ENCODE measurements around the gene PCDH1. TPM values are rescaled to one million over a fixed set of nuclear protein-coding genes. Genes with fewer than 3 reads are reported as not detected.

Gene PCDH1
- total RNA-seq, 1 donor from 2014 or later = 16.1 TPM

- no peak for DNase-seq
- peak overlapping the region; percentile 95 for H3K27ac ChIP-seq (replicated peaks)
- peak; percentile 37 for TF ChIP-seq CTCF (IDR thresholded peaks at IDR 0.05; ENCODE audit: borderline replicate concordance)
- peak overlapping the region; percentile 83 for H3K4me3 ChIP-seq
- intact Hi-C loops (cut with micrococcal nuclease) = loop anchor here (10.0 kb wide), 1 partner anchor 175 kb away; no protein-coding TSS in a partner anchor
- H3K27me3 ChIP-seq (ENCODE audit: low read depth) = peaks cover 83% of the 10 kb centered on the region
- no peaks in the 10 kb centered on the region for H3K9me3 ChIP-seq (replicated peaks)
- peaks cover 90% of the 10 kb centered on the region for H3K4me1 ChIP-seq
- H3K36me3 ChIP-seq = no peaks in the 10 kb centered on the region
Observed at GRCh38 chr5:141879426-141879759, 1.2 kb upstream of the PCDH1 start.

- DNase-seq = peak; percentile 86
- H3K36me3 ChIP-seq = no peaks in the 10 kb centered on the region
- H3K27ac ChIP-seq (replicated peaks) = peak overlapping the region; percentile 95
- peak overlapping the region; percentile 83 for H3K4me3 ChIP-seq
- intact Hi-C loops (cut with micrococcal nuclease) = loop anchor here (10.0 kb wide), 1 partner anchor 174 kb away; no protein-coding TSS in a partner anchor
- H3K27me3 ChIP-seq (ENCODE audit: low read depth) = peaks cover 83% of the 10 kb centered on the region
- peaks cover 95% of the 10 kb centered on the region for H3K4me1 ChIP-seq
- no peaks in the 10 kb centered on the region for H3K9me3 ChIP-seq (replicated peaks)
- TF ChIP-seq CTCF (IDR thresholded peaks at IDR 0.05; ENCODE audit: borderline replicate concordance) = peak; percentile 98
Observed at GRCh38 chr5:141878711-141879425, 658 bp upstream of the PCDH1 start.

GRCh38 chr5:141877356-141878185 lies 639 bp downstream of the PCDH1 start:
- TF ChIP-seq CTCF (IDR thresholded peaks at IDR 0.05; ENCODE audit: borderline replicate concordance) = no peak
- intact Hi-C loops (cut with micrococcal nuclease) = loop anchor here (10.0 kb wide), 1 partner anchor 173 kb away; no protein-coding TSS in a partner anchor
- DNase-seq = no peak
- no peaks in the 10 kb centered on the region for H3K36me3 ChIP-seq
- H3K27ac ChIP-seq (replicated peaks) = peak overlapping the region; percentile 95
- peak overlapping the region; percentile 83 for H3K4me3 ChIP-seq
- H3K4me1 ChIP-seq = peaks cover 93% of the 10 kb centered on the region
- H3K27me3 ChIP-seq (ENCODE audit: low read depth) = peaks cover 83% of the 10 kb centered on the region
- H3K9me3 ChIP-seq (replicated peaks) = no peaks in the 10 kb centered on the region

GRCh38 chr5:141876628-141877355 lies 1.4 kb downstream of the PCDH1 start:
- intact Hi-C loops (cut with micrococcal nuclease) = loop anchor here (10.0 kb wide), 1 partner anchor 172 kb away; no protein-coding TSS in a partner anchor
- TF ChIP-seq CTCF (IDR thresholded peaks at IDR 0.05; ENCODE audit: borderline replicate concordance) = no peak
- peaks cover 93% of the 10 kb centered on the region for H3K4me1 ChIP-seq
- peak overlapping the region; percentile 95 for H3K27ac ChIP-seq (replicated peaks)
- peaks cover 83% of the 10 kb centered on the region for H3K27me3 ChIP-seq (ENCODE audit: low read depth)
- no peaks in the 10 kb centered on the region for H3K36me3 ChIP-seq
- DNase-seq = no peak
- H3K4me3 ChIP-seq = peak overlapping the region; percentile 83
- no peaks in the 10 kb centered on the region for H3K9me3 ChIP-seq (replicated peaks)
